Upper lobe of right lung (tissue), 1 donor: ENCODE data around the gene SARM1. TPM values are rescaled to one million over a fixed set of nuclear protein-coding genes. Genes with fewer than 3 reads are reported as not detected.

Experiments
- ATAC-seq: fragments of 200-7000 bp; cut with Tn5 transposase; one replicate; pipeline ENCODE4 v1.9.1; 2020; ENCODE audit warnings: mild to moderate bottlenecking, moderate library complexity
- DNase-seq: peaks from one replicate; pipeline ENCODE4 v3.0.0-alpha.2; 2020
- H3K27ac ChIP-seq: fragments of 200-600 bp; one replicate; pipeline ENCODE4 v1.8.0; 2022
- H3K27me3 ChIP-seq: fragments of 200-600 bp; one replicate; pipeline ENCODE4 v1.8.0; 2022; ENCODE audit warnings: mild to moderate bottlenecking
- H3K36me3 ChIP-seq: fragments of 200-600 bp; one replicate; pipeline ENCODE4 v1.8.0; 2022
- H3K4me1 ChIP-seq: fragments of 200-600 bp; one replicate; pipeline ENCODE4 v1.8.0; 2022
- H3K4me3 ChIP-seq: fragments of 200-600 bp; one replicate; pipeline ENCODE4 v1.8.0; 2022; ENCODE audit warnings: mild to moderate bottlenecking
- H3K9me3 ChIP-seq: fragments of 200-600 bp; one replicate; pipeline ENCODE4 v1.8.0; 2022
- CTCF ChIP-seq: fragments of 200-600 bp; IDR thresholded peaks from one replicate; pipeline ENCODE4 v1.8.0; 2022; ENCODE audit warnings: antibody characterized with exemption
- intact Hi-C: fragments of 100-400 bp; cut with DNase I; formaldehyde crosslinking; loops from one replicate; pipeline ENCODE4 v1.11.0; 2022
- total RNA-seq: library from RNA; stranded (reverse); fragmentation: NEBNext Ultra II Directional; extraction: Animal tissue kit (Norgen Biotek cat#: 25700); gene quantifications from one replicate; pipeline ENCODE4 v1.2.1, GENCODE V29; 2021
- donor health status: DM: no; HTN: yes; CAD: no; lungs with severe emphysema.

Gene SARM1
- total RNA-seq, 1 donor from 2014 or later: 14.4 TPM

GRCh38 chr17:28412099-28412498 is 40.6 kb downstream of the SARM1 start:
- Histone ChIP-seq H3K36me3 (no peaks in the 10 kb centered on the region), H3K4me1 (no peaks in the 10 kb centered on the region), H3K4me3 (no peak overlapping the region), H3K27ac (no peak overlapping the region), H3K27me3 (no peaks in the 10 kb centered on the region), H3K9me3 (no peaks in the 10 kb centered on the region)
- no peak for ATAC-seq
- no peak for DNase-seq
- TF ChIP-seq CTCF: no peak
- intact Hi-C loops: no loop called here

- H3K4me1 ChIP-seq: no peaks in the 10 kb centered on the region
- no peak for DNase-seq
- intact Hi-C loops: no loop called here
Observed at GRCh38 chr17:28413804-28414203, 42.3 kb downstream of the SARM1 start.

GRCh38 chr17:28415886-28416285 is 44.4 kb downstream of the SARM1 start:
- Histone ChIP-seq H3K4me3 (no peak overlapping the region), H3K9me3 (no peaks in the 10 kb centered on the region), H3K27me3 (no peaks in the 10 kb centered on the region), H3K4me1 (no peaks in the 10 kb centered on the region), H3K27ac (no peak overlapping the region), H3K36me3 (no peaks in the 10 kb centered on the region)
- DNase-seq (no peak), ATAC-seq (no peak)
- intact Hi-C loops: no loop called here
- no peak for TF ChIP-seq CTCF

More at GRCh38 chr17:28413804-28414203, 42.3 kb downstream of the SARM1 start:
- no peaks in the 10 kb centered on the region for H3K36me3 ChIP-seq
- H3K27ac ChIP-seq: no peak overlapping the region
- TF ChIP-seq CTCF: no peak
- no peak for ATAC-seq
- no peaks in the 10 kb centered on the region for H3K9me3 ChIP-seq
- no peak overlapping the region for H3K4me3 ChIP-seq
- H3K27me3 ChIP-seq: no peaks in the 10 kb centered on the region

GRCh38 chr17:28416703-28417311 is 45.3 kb downstream of the SARM1 start:
- no peak overlapping the region for H3K4me3 ChIP-seq
- intact Hi-C loops: no loop called here
- ATAC-seq (peak; percentile 95), DNase-seq (no peak)
- no peaks in the 10 kb centered on the region for H3K9me3 ChIP-seq
- no peak overlapping the region for H3K27ac ChIP-seq
- peak; percentile 76 for TF ChIP-seq CTCF
- no peaks in the 10 kb centered on the region for H3K36me3 ChIP-seq
- H3K4me1 ChIP-seq: no peaks in the 10 kb centered on the region
- H3K27me3 ChIP-seq: no peaks in the 10 kb centered on the region

GRCh38 chr17:28421787-28422305 is 50.4 kb downstream of the SARM1 start:
- Histone ChIP-seq H3K4me1 (no peaks in the 10 kb centered on the region), H3K9me3 (no peaks in the 10 kb centered on the region), H3K4me3 (no peak overlapping the region), H3K36me3 (no peaks in the 10 kb centered on the region), H3K27ac (no peak overlapping the region), H3K27me3 (no peaks in the 10 kb centered on the region)
- ATAC-seq: peak; percentile 65
- DNase-seq: no peak
- no peak for TF ChIP-seq CTCF
- intact Hi-C loops: no loop called here
